PC-9 (cell line): ENCODE measurements around the gene INTS11.

Experiments used
- EZH2 ChIP-seq: fragments of 200-600 bp; sonication (generic); IDR thresholded peaks from 2 replicates; pipeline ENCODE4 v1.8.0; 2017; ENCODE audit warnings: antibody characterized with exemption, low read depth
- TF ChIP-seq, protein P1 (sequence below): fragments of 200-600 bp; sonication (generic); conservative IDR thresholded peaks from 2 replicates; pipeline ENCODE4 v1.6.1; 2017; ENCODE audit warnings: mixed run types, antibody characterized with exemption, mild to moderate bottlenecking, moderate library complexity

DNA sequence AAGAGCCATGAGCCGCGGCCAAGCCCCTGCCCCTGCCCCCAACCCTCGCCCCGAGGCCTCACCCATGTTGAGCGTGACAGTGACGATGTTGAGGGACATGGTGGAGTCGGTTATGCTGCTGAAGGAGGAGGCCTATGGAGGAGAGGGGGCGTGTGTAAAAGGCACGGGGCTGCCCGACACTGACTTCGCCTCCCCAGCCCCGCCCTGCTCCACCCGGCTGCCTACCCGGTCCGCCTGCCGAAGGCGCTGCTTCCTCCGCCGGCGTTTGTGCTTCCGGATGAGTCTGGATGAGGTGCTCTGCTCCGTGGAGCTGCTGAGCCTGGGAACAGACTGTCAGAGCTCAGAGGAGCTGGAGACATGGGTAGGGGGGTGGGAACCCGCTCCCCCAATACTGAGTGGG, 15.7 kb upstream of the INTS11 start:
- TF ChIP-seq, protein P1, sequence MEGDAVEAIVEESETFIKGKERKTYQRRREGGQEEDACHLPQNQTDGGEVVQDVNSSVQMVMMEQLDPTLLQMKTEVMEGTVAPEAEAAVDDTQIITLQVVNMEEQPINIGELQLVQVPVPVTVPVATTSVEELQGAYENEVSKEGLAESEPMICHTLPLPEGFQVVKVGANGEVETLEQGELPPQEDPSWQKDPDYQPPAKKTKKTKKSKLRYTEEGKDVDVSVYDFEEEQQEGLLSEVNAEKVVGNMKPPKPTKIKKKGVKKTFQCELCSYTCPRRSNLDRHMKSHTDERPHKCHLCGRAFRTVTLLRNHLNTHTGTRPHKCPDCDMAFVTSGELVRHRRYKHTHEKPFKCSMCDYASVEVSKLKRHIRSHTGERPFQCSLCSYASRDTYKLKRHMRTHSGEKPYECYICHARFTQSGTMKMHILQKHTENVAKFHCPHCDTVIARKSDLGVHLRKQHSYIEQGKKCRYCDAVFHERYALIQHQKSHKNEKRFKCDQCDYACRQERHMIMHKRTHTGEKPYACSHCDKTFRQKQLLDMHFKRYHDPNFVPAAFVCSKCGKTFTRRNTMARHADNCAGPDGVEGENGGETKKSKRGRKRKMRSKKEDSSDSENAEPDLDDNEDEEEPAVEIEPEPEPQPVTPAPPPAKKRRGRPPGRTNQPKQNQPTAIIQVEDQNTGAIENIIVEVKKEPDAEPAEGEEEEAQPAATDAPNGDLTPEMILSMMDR = no peak
- TF ChIP-seq EZH2 = no peak
